Loucy (cell line): ENCODE measurements around the gene NHERF1.

ENCODE experiments used
- H2AFZ ChIP-seq: fragments of 200-600 bp; sonication (generic); 2 replicates; pipeline ENCODE4 v1.6.0; 2016; ENCODE audit warnings: antibody characterized with exemption, mild to moderate bottlenecking, low read length, moderate library complexity
- H3F3A ChIP-seq: fragments of 200-600 bp; 2 replicates; pipeline ENCODE4 v1.6.0; 2016; ENCODE audit warnings: antibody characterized with exemption, low read depth, mild to moderate bottlenecking
- H3K27me3 ChIP-seq: fragments of 200-600 bp; sonication (generic); 2 replicates; pipeline ENCODE4 v1.6.1; 2014; ENCODE audit warnings: low read length, mild to moderate bottlenecking; ENCODE audit not compliant: insufficient read depth, poor library complexity, severe bottlenecking
- H3K36me3 ChIP-seq: fragments of 200-600 bp; sonication (generic); 2 replicates; pipeline ENCODE4 v1.6.1; 2016; ENCODE audit warnings: low read length; ENCODE audit not compliant: insufficient read depth
- H3K4me1 ChIP-seq: fragments of 200-600 bp; sonication (generic); 2 replicates; pipeline ENCODE4 v1.5.1; 2014; ENCODE audit warnings: low read length, mild to moderate bottlenecking; ENCODE audit not compliant: insufficient read depth, poor library complexity, severe bottlenecking
- H3K4me2 ChIP-seq: fragments of 200-600 bp; sonication (generic); 2 replicates; pipeline ENCODE4 v1.6.0; 2014; ENCODE audit warnings: antibody characterized with exemption, low read length, low read depth, mild to moderate bottlenecking; ENCODE audit not compliant: poor library complexity, severe bottlenecking
- H3K4me3 ChIP-seq: fragments of 200-600 bp; sonication (generic); 2 replicates; pipeline ENCODE4 v1.5.1; 2014; ENCODE audit warnings: low read length, mild to moderate bottlenecking, mixed read lengths; ENCODE audit not compliant: poor library complexity, severe bottlenecking
- H3K79me2 ChIP-seq: fragments of 200-600 bp; sonication (generic); 2 replicates; pipeline ENCODE4 v1.6.1; 2014; ENCODE audit warnings: low read length; ENCODE audit not compliant: insufficient read depth
- H3K9ac ChIP-seq: fragments of 200-600 bp; sonication (generic); 2 replicates; pipeline ENCODE4 v1.6.0; 2014; ENCODE audit warnings: mild to moderate bottlenecking, low read depth, low read length, moderate library complexity; ENCODE audit not compliant: poor library complexity, severe bottlenecking
- H3K9me2 ChIP-seq: fragments of 200-600 bp; sonication (generic); replicated peaks from 2 replicates; pipeline ENCODE4 v1.6.1; 2016; ENCODE audit warnings: low read depth, low read length, mixed read lengths
- H3K9me3 ChIP-seq: fragments of 200-600 bp; sonication (generic); 2 replicates; pipeline ENCODE4 v1.6.1; 2014; ENCODE audit warnings: mild to moderate bottlenecking, antibody characterized with exemption, low read length, low read depth; ENCODE audit not compliant: insufficient read depth
- H4K20me1 ChIP-seq: fragments of 200-600 bp; sonication (generic); 2 replicates; pipeline ENCODE4 v1.6.0; 2014; ENCODE audit warnings: antibody characterized with exemption, low read length, mild to moderate bottlenecking; ENCODE audit not compliant: insufficient read depth, poor library complexity, severe bottlenecking
- EZH2phosphoT487 ChIP-seq: fragments of 200-600 bp; IDR thresholded peaks from 2 replicates; pipeline ENCODE4 v1.6.1; 2018; ENCODE audit warnings: antibody characterized with exemption, mild to moderate bottlenecking, moderate library complexity, borderline replicate concordance
- TF ChIP-seq, protein P1 (sequence below): fragments of 200-600 bp; sonication (generic); conservative IDR thresholded peaks from 2 replicates; pipeline ENCODE4 v1.5.1; 2014; ENCODE audit warnings: mild to moderate bottlenecking, antibody characterized with exemption, low read length

The NHERF1 gene

DNA sequence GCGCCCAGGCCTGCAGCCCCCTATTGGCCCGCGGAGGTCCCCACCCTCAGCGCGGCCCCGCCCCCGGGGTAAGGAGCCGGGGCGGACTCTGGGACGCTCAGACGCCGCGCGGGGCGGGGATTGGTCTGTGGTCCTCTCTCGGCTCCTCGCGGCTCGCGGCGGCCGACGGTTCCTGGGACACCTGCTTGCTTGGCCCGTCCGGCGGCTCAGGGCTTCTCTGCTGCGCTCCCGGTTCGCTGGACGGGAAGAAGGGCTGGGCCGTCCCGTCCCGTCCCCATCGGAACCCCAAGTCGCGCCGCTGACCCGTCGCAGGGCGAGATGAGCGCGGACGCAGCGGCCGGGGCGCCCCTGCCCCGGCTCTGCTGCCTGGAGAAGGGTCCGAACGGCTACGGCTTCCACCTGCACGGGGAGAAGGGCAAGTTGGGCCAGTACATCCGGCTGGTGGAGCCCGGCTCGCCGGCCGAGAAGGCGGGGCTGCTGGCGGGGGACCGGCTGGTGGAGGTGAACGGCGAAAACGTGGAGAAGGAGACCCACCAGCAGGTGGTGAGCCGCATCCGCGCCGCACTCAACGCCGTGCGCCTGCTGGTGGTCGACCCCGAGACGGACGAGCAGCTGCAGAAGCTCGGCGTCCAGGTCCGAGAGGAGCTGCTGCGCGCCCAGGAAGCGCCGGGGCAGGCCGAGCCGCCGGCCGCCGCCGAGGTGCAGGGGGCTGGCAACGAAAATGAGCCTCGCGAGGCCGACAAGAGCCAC lies at the start of gene NHERF1:
TSS of gene NHERF1 (plus strand) at position 100 of the 750 bp plus-strand sequence. CDS start at position 319, 219 bp downstream.
- Histone ChIP-seq H2AFZ (no peak within 1 kb of the TSS), H3K79me2 (peaks cover 77% of the 10 kb centered on the region), H3K27me3 (peaks cover 7% of the 10 kb centered on the region), H4K20me1 (peaks cover 56% of the 10 kb centered on the region), H3K36me3 (no peaks in the 10 kb centered on the region; the same call in 1 of the 2 replicates), H3K4me3 (peak within 1 kb of the TSS; percentile 94), H3K9ac (peak within 1 kb of the TSS; percentile 98), H3K4me1 (peaks cover 62% of the 10 kb centered on the region), H3K9me3 (no peaks in the 10 kb centered on the region), H3K9me2 (no peaks in the 10 kb centered on the region), H3K4me2 (peak within 1 kb of the TSS; percentile 92), H3F3A (peaks cover 8% of the 10 kb centered on the region; the same call in 1 of the 2 replicates)
- TF ChIP-seq, protein P1, sequence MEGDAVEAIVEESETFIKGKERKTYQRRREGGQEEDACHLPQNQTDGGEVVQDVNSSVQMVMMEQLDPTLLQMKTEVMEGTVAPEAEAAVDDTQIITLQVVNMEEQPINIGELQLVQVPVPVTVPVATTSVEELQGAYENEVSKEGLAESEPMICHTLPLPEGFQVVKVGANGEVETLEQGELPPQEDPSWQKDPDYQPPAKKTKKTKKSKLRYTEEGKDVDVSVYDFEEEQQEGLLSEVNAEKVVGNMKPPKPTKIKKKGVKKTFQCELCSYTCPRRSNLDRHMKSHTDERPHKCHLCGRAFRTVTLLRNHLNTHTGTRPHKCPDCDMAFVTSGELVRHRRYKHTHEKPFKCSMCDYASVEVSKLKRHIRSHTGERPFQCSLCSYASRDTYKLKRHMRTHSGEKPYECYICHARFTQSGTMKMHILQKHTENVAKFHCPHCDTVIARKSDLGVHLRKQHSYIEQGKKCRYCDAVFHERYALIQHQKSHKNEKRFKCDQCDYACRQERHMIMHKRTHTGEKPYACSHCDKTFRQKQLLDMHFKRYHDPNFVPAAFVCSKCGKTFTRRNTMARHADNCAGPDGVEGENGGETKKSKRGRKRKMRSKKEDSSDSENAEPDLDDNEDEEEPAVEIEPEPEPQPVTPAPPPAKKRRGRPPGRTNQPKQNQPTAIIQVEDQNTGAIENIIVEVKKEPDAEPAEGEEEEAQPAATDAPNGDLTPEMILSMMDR: peak; percentile 19; the same call in 1 of the 2 replicates
- no peak for TF ChIP-seq EZH2phosphoT487

DNA sequence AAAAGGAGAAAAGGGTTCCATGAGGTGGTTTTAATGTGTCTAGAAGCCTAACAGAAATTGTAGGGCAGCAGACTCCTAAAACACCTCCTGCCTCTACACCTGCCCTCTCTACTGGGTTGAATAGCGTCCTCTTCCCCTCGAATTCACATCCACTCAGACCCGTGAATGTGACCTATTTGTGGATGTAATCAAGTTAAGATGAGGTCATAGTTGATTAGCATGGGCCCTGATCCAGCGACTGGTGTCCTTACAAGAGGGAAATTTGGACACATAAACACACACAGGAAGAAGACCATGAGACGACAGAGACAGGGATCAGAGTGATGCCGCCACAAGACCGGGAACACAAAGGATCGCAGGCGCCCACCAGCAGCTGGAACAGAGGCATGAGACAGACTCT lies 49.2 kb upstream of the NHERF1 start:
- Histone ChIP-seq H3K36me3 (no peaks in the 10 kb centered on the region), H3K79me2 (no peaks in the 10 kb centered on the region)

DNA sequence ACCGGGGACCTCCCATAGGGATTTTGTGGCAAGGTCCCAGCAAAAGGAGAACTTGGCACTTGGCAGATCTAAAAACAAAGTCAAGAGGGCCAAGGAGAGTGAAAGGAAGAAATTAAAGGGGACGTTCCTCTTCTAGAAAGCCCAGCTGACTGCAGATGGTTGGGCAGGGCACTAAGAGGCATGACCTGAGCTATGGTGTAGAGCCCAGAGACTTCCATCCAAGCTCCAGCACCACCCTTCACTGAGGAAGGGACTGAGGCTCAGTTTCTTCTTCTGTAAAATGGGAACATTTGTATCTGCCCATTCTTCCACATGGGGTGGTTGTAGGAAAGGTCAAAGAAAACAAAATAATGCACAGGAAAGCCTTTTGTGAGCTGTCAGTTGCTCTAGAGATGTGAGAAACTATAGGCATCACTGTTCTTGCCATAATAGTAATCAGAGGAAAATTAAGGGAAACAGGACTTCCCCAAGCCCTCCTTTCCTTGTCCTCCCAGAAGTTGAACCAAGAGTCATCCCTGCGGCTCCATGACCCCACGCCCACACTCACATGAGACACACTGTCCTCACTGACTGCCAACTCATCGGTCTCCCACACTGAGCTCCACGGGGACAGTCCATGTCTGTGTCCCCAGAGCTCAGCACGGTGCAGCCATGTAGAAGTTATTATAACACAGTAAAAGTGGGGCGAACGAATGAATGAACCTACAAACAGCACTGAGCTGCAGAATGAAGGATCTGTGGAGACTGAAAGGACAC lies 46.1 kb upstream of the NHERF1 start:
- H3K9ac ChIP-seq: no peak overlapping the region
- H3K27me3 ChIP-seq: no peaks in the 10 kb centered on the region
- no peaks in the 10 kb centered on the region for H3K79me2 ChIP-seq
- H2AFZ ChIP-seq: no peak overlapping the region
- H4K20me1 ChIP-seq: no peaks in the 10 kb centered on the region
- H3K4me3 ChIP-seq: no peak overlapping the region
- no peak overlapping the region for H3K4me2 ChIP-seq
- H3K36me3 ChIP-seq: no peaks in the 10 kb centered on the region
- H3F3A ChIP-seq: no peaks in the 10 kb centered on the region
- TF ChIP-seq, protein P1: no peak
- no peak for TF ChIP-seq EZH2phosphoT487
- no peaks in the 10 kb centered on the region for H3K4me1 ChIP-seq
- no peaks in the 10 kb centered on the region for H3K9me2 ChIP-seq
- H3K9me3 ChIP-seq: no peaks in the 10 kb centered on the region

More for the DNA sequence above, 49.2 kb upstream of the NHERF1 start:
- H3K9ac ChIP-seq: no peak overlapping the region
- TF ChIP-seq EZH2phosphoT487: no peak
- TF ChIP-seq, protein P1: no peak
- no peaks in the 10 kb centered on the region for H4K20me1 ChIP-seq
- no peaks in the 10 kb centered on the region for H3K27me3 ChIP-seq
- no peaks in the 10 kb centered on the region for H3K4me1 ChIP-seq
- H3K9me2 ChIP-seq: no peaks in the 10 kb centered on the region
- H3F3A ChIP-seq: no peaks in the 10 kb centered on the region
- H3K4me3 ChIP-seq: no peak overlapping the region
- no peak overlapping the region for H3K4me2 ChIP-seq
- H2AFZ ChIP-seq: no peak overlapping the region
- H3K9me3 ChIP-seq: no peaks in the 10 kb centered on the region
